ENCODE data around the gene SLC9A9. TPM values are rescaled to one million over a fixed set of nuclear protein-coding genes. Genes with fewer than 3 reads are reported as not detected.

SLC9A9 gene
- total and polyA plus RNA-seq, 4 donors = 3.3 to 15.0 (median 6.1) TPM

DNA sequence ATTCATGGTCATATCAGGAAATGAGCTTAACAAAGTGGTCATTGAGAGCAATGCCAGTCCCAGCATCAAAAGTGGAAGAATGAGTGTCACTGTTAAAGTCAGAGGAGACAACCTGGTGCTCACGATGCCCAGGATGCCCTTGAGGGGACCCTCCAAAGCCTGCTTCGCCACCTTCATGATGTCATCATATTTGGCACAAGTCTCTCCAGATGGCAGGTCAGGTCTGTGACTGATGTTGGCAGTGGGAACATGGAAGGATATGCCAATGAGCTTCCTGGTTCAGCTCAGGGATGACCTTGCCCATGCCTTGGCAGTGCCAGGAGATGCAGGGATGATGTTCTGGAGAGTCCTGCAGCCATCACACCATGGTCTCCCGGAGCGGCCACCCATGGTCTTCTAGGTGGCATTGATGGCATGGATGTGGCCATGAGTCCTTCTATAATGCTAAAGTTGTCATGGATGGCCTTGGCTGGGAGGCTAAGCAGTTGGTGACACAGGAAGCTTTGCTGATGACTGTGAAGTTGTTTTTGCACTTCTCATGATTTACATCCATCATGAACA lies 344.9 kb downstream of the SLC9A9 start:
- no peaks in the 10 kb centered on the region for H3K36me3 ChIP-seq (ENCODE audit: control insufficient read depth in 4 of 4, insufficient read depth in 3 of 4, low read depth in 1 of 4, low read length in 3 of 4)
- WGBS = 95% methylated on average over 4 of the region's 4 CpGs
- H3K4me1 ChIP-seq (ENCODE audit: control insufficient read depth in 4 of 4, insufficient read depth in 4 of 4, low read length in 3 of 4) = no peaks in the 10 kb centered on the region
- H3K27me3 ChIP-seq (ENCODE audit: control insufficient read depth in 4 of 4, insufficient read depth in 4 of 4, low read length in 3 of 4) = no peaks in the 10 kb centered on the region
- TF ChIP-seq TAF1 (conservative IDR thresholded peaks at IDR 0.05) = no peak
- no peak for TF ChIP-seq NR2F2 (IDR thresholded peaks at IDR 0.05)
- TF ChIP-seq ZBTB33 (IDR thresholded peaks at IDR 0.05) = no peak
- TF ChIP-seq, protein P1, sequence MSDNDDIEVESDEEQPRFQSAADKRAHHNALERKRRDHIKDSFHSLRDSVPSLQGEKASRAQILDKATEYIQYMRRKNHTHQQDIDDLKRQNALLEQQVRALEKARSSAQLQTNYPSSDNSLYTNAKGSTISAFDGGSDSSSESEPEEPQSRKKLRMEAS (IDR thresholded peaks at IDR 0.05) = no peak
- no peak overlapping the region for H3K27ac ChIP-seq (ENCODE audit: low read depth in 1 of 2, low read length in 2 of 2)
- no peak overlapping the region for H3K9ac ChIP-seq (ENCODE audit: low read depth in 1 of 2, low read length in 2 of 2)
- no peak overlapping the region for H3K4me3 ChIP-seq (ENCODE audit: low read depth in 1 of 3, low read length in 3 of 3)
- no peaks in the 10 kb centered on the region for H3K9me3 ChIP-seq (ENCODE audit: control insufficient read depth in 4 of 4, low read length in 3 of 4)
- no peak for DNase-seq (ENCODE audit: low spot score)

DNA sequence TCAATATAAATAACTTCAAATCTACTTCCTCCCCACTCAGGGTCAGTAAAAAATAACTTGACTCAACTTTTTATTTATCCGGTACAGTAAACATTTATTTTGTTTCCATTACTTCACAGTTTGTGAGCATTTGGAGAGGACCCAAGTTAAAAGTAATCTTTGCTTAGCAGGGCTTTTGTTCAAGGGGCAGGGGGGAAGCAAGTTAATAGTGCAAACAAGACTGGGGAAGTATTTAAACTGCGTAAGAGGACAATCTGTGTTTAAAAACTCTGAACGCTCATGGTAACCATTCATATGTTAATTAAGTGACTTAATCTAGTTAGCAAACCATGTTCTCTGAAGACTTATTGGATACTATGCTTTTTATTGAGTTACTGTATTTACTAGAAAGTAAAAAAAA lies 346.2 kb downstream of the SLC9A9 start:
- Histone ChIP-seq H3K4me1 (ENCODE audit: control insufficient read depth in 4 of 4, insufficient read depth in 4 of 4, low read length in 3 of 4) (no peaks in the 10 kb centered on the region), H3K36me3 (ENCODE audit: control insufficient read depth in 4 of 4, insufficient read depth in 3 of 4, low read depth in 1 of 4, low read length in 3 of 4) (no peaks in the 10 kb centered on the region), H3K27ac (ENCODE audit: low read depth in 1 of 2, low read length in 2 of 2) (no peak overlapping the region), H3K4me3 (ENCODE audit: low read depth in 1 of 3, low read length in 3 of 3) (no peak overlapping the region), H3K9me3 (ENCODE audit: control insufficient read depth in 4 of 4, low read length in 3 of 4) (no peaks in the 10 kb centered on the region), H3K27me3 (ENCODE audit: control insufficient read depth in 4 of 4, insufficient read depth in 4 of 4, low read length in 3 of 4) (no peaks in the 10 kb centered on the region), H3K9ac (ENCODE audit: low read depth in 1 of 2, low read length in 2 of 2) (no peak overlapping the region)
- 33% methylated on average over 3 of the region's 3 CpGs for WGBS
- TF ChIP-seq FOXA1 (IDR thresholded peaks at IDR 0.05) (no peak), NR2F2 (IDR thresholded peaks at IDR 0.05) (no peak), TAF1 (conservative IDR thresholded peaks at IDR 0.05) (no peak), ZBTB33 (IDR thresholded peaks at IDR 0.05) (no peak), JUND (IDR thresholded peaks at IDR 0.05) (no peak), RXRA (IDR thresholded peaks at IDR 0.05) (no peak), GABPA (IDR thresholded peaks at IDR 0.05 in 1 of 2, conservative IDR thresholded peaks at IDR 0.05 in 1 of 2) (no peak), ATF3 (IDR thresholded peaks at IDR 0.05) (no peak), CTCF (IDR thresholded peaks at IDR 0.05; ENCODE audit: low read depth, low read length, missing input control) (no peak), FOXA2 (IDR thresholded peaks at IDR 0.05) (no peak), HNF4G (IDR thresholded peaks at IDR 0.05) (no peak), HNF4A (conservative IDR thresholded peaks at IDR 0.05) (no peak), SP1 (IDR thresholded peaks at IDR 0.05) (no peak), YY1 (IDR thresholded peaks at IDR 0.05) (no peak), RAD21 (IDR thresholded peaks at IDR 0.05) (no peak), EGR1 (IDR thresholded peaks at IDR 0.05; ENCODE audit: low read depth in 2 of 2) (no peak)
- TF ChIP-seq, protein P1 (IDR thresholded peaks at IDR 0.05) = no peak
- TF ChIP-seq, protein P2, sequence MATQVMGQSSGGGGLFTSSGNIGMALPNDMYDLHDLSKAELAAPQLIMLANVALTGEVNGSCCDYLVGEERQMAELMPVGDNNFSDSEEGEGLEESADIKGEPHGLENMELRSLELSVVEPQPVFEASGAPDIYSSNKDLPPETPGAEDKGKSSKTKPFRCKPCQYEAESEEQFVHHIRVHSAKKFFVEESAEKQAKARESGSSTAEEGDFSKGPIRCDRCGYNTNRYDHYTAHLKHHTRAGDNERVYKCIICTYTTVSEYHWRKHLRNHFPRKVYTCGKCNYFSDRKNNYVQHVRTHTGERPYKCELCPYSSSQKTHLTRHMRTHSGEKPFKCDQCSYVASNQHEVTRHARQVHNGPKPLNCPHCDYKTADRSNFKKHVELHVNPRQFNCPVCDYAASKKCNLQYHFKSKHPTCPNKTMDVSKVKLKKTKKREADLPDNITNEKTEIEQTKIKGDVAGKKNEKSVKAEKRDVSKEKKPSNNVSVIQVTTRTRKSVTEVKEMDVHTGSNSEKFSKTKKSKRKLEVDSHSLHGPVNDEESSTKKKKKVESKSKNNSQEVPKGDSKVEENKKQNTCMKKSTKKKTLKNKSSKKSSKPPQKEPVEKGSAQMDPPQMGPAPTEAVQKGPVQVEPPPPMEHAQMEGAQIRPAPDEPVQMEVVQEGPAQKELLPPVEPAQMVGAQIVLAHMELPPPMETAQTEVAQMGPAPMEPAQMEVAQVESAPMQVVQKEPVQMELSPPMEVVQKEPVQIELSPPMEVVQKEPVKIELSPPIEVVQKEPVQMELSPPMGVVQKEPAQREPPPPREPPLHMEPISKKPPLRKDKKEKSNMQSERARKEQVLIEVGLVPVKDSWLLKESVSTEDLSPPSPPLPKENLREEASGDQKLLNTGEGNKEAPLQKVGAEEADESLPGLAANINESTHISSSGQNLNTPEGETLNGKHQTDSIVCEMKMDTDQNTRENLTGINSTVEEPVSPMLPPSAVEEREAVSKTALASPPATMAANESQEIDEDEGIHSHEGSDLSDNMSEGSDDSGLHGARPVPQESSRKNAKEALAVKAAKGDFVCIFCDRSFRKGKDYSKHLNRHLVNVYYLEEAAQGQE (IDR thresholded peaks at IDR 0.05) = no peak
- no peak for DNase-seq (ENCODE audit: low spot score)
